Erythroblast (primary cell): Measurements from ENCODE around the gene CDC14A.
"Not testable (repeated sequence)": the region's sequence is repeated elsewhere in the genome, so short reads cannot be mapped to it uniquely, and the experiment has no call there.

Experiments
- DNase-seq, 2 experiments: peaks; one replicate each; lab custom pipeline; 2025; lab: John Stamatoyannopoulos, UW
- GATA1 ChIP-seq: IDR thresholded peaks from 2 replicates; pipeline ENCODE4 v1.6.1; 2011; ENCODE audit warnings: low read depth, mild to moderate bottlenecking, control low read depth, low read length, moderate library complexity
- POLR2A ChIP-seq: IDR thresholded peaks from 2 replicates; pipeline ENCODE4 v1.6.1; 2011; ENCODE audit warnings: mild to moderate bottlenecking, low read length

Gene CDC14A

GRCh38 chr1:100363831-100364230 is 11.5 kb downstream of the CDC14A start:
- TF ChIP-seq GATA1 = no peak
- no peak for TF ChIP-seq POLR2A
- no peak for DNase-seq

DNA sequence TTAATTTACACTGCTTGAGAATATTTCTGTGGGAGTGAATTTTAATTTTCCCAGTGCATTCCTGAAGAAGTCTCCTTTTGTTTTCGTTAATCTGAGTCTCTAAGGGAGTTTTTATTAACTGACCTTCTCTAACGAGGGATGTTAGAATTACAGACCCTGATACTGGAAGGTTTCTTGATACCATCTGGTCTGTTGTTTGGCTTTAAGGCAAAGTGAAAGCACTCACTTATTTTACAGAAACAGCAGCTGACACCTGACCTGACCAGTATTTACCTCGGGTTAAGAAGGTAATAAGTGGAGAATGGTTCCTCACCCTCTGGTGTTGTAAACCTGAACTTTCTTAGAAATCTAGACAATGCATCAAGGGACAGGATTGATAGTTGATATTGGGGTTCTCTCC is 12.4 kb downstream of the CDC14A start:
- DNase-seq = peak in 1 of 2 experiments; percentile 13
- TF ChIP-seq GATA1 = no peak
- TF ChIP-seq POLR2A = no peak

DNA sequence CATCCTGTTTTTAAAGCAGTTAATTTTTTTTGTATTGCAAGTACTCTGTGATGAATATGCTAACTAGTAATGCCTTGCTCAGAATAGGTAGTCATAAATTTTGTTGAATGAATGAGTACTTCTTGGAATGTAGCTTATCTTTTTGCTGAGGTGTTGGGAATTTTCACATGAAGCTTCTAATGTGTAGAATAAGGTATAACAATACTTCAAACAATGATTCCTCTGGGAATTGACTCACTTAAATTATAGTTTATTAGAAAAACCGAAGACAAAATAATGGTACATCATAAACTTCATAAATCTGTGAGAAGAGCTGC is 13.9 kb downstream of the CDC14A start:
- TF ChIP-seq POLR2A (no peak), GATA1 (no peak)
- no peak for DNase-seq

- DNase-seq = not testable (repeated sequence)
These were observed 17.0 kb downstream of the CDC14A start for GRCh38 chr1:100369339-100369738.

DNA sequence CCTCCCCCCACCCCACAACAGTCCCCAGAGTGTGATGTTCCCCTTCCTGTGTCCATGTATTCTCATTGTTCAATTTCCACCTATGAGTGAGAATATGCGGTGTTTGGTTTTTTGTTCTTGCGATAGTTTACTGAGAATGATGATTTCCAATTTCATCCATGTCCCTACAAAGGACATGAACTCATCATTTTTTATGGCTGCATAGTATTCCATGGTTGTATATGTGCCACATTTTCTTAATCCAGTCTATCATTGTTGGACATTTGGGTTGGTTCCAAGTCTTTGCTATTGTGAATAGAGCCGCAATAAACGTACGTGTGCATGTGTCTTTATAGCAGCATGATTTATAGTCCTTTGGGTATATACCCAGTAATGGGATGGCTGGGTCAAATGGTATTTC is 21.6 kb downstream of the CDC14A start:
- DNase-seq = not testable (repeated sequence)

DNA sequence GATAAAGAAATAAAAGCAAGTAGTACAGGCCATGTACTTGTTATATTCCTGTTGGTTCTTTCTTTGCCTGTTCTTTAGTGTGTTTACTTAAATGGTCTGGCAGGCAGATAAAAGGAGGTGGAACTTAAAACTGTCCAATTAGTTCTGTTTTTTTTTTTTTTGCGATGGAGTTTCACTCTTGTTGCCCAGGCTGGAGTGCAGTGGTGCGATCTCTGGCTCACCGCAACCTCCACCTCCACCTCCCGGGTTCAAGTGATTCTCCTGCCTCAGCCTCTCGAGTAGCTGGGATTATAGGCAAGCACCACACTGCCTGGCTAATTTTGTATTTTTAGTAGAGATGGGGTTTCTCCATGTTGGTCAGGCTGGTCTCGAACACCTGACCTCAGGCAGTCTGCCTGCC is 24.6 kb downstream of the CDC14A start:
- not testable (repeated sequence) for DNase-seq

- TF ChIP-seq GATA1 (no peak), POLR2A (no peak)
- DNase-seq = no peak
These were observed 25.5 kb downstream of the CDC14A start for GRCh38 chr1:100377590-100378361.

DNA sequence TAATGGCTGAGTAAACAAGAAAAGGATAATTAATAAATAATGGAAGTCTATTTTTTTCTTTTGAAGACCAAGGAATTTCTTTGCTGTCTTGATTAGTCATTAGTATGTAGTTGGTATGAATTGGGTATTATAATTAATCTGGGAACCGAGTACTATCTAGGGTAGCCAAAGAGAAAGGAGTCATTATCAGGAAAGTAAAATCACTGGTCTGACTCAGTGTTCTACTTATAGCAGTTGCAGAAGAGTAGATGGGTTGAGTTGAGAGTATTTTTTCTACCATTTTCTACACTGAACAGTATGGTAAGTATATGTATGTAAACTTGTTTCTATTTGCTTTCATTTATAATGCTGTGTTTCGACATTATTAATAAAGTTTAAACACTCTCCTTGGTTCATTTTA is 26.6 kb downstream of the CDC14A start:
- DNase-seq = no peak
- TF ChIP-seq POLR2A (no peak), GATA1 (no peak)

- no peak for TF ChIP-seq POLR2A
- no peak for TF ChIP-seq GATA1
- no peak for DNase-seq
These were observed 28.3 kb downstream of the CDC14A start for GRCh38 chr1:100380635-100381034.

- TF ChIP-seq GATA1 (no peak), POLR2A (no peak)
- no peak for DNase-seq
These were observed 30.4 kb downstream of the CDC14A start for GRCh38 chr1:100382657-100383056.

DNA sequence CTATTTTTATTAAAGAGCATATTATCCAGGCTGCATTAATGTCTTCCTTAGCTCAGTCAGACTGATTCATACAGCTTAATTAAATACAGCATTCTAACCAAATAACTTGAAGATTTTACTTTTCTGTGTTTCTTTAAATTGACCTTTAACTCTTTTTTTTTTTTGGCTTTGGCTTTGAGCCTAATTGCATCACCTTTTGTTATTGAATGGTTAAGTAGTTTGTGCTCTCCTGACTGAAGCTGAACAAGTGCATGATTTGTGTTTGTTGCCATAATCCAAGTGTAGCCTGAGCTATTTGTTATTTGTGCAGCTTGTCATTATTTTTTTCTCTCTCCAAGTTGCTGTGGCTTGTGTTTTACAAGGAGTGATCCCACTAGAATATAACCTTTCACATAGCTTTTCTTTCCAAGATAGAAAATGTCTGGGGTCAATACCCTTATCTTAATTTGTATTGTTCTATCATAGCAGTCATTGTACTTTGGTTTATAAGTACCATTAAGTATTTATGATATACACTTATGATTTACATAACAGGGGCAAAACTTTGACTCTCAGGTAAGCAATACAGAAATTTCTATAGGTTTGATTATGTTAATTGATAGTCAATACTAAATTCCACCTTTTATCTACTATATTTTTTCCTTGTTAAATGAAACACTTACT is 31.6 kb downstream of the CDC14A start:
- no peak for DNase-seq
- TF ChIP-seq POLR2A = no peak
- TF ChIP-seq GATA1 = no peak

GRCh38 chr1:100387209-100387608 is 34.9 kb downstream of the CDC14A start:
- TF ChIP-seq POLR2A (no peak), GATA1 (no peak)
- DNase-seq = no peak

- TF ChIP-seq GATA1 (no peak), POLR2A (no peak)
- DNase-seq = no peak
These were observed 35.5 kb downstream of the CDC14A start for GRCh38 chr1:100387657-100388350.

DNA sequence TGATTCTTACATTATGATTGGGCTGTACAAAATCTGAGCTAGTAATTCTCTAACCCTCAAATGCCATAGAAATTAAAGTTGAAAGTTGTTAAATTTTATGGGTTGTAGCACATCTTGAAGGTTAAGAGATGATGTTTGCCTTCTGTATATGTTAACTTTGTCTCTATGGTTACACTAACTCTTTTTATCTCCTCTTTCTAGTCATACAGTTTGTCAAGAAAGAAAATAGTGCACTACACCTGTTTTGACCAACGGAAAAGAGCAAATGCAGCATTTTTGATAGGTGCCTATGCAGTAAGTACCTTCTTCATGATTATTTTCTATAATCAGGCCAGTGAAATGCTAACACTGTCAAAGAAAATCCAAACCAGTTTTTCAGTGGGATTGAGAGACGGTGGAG is 38.2 kb downstream of the CDC14A start:
- DNase-seq = no peak
- no peak for TF ChIP-seq GATA1
- TF ChIP-seq POLR2A = no peak
